ENCODE data around the gene TSTD1.

TSTD1 gene, protein sequence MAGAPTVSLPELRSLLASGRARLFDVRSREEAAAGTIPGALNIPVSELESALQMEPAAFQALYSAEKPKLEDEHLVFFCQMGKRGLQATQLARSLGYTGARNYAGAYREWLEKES

GRCh38 chr1:161038523-161039153 lies at the start of gene TSTD1:
TSS of gene TSTD1 (minus strand) at chr1:161038964. CDS start at chr1:161038889, 75 bp downstream.
- H3K9me3 ChIP-seq (ENCODE audit: control insufficient read depth, insufficient read depth, low read length): no peaks in the 10 kb centered on the region
- no CpG with 5 or more reads among the region's 54 CpGs for WGBS (ENCODE audit: insufficient coverage, insufficient read length)
- no peaks in the 10 kb centered on the region for H3K27me3 ChIP-seq (ENCODE audit: control insufficient read depth, insufficient read depth, low read length)
- H3K4me1 ChIP-seq (ENCODE audit: control insufficient read depth, insufficient read depth, low read length): no peaks in the 10 kb centered on the region
- DNase-seq (ENCODE audit: low read depth, low spot score): no peak
- H3K4me3 ChIP-seq (ENCODE audit: low read length): peak within 1 kb of the TSS; percentile 58
- peaks cover 18% of the 10 kb centered on the region for H3K36me3 ChIP-seq (ENCODE audit: control insufficient read depth, insufficient read depth, low read length)
- no peak within 1 kb of the TSS for H3K27ac ChIP-seq (ENCODE audit: low read length)

DNA sequence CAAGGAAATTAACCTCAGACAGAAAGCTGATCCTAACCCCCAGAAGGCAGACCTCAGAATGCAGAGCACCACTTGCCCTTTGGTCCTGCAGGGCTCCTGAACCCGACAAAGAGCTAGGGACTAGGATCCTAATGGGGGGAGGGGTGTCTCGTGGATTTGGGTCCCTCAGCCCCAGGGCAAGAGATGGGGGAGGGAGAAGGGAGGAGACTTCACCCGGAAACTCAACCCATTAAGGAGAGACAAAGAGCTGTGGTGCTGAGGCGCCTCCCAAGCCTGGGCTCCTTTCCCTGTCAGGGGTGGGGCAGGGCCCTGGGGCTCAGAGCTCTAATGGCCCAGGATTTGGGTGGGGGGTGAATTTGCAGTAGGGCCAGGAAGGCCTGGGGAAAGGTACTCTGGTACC lies 47.7 kb upstream of the TSTD1 start:
- Histone ChIP-seq H3K27ac (ENCODE audit: low read length) (no peak overlapping the region), H3K4me3 (ENCODE audit: low read length) (no peak overlapping the region)
- no CpG with 5 or more reads among the region's 4 CpGs for WGBS (ENCODE audit: insufficient coverage, insufficient read length)

DNA sequence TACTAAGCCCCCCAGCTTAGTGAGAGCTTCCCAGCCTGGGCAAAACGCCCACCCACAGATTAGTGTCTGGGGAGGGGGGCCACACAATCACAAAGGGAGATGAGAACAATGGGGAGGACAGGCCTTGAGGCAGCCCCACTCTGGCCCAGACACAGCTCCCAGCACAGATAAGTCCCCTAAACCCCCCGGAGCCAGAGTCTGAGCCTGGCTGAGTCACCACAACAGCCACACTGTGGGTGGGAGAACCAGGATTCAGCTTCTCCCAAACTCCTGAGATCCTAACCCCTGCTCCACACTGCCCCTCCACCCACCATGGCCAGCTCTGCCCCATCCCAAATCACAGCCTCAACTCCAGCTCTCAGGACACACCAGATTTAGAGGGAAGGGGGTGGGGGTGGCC lies 46.4 kb upstream of the TSTD1 start:
- H3K27me3 ChIP-seq (ENCODE audit: control insufficient read depth, insufficient read depth, low read length): no peaks in the 10 kb centered on the region
- no peaks in the 10 kb centered on the region for H3K36me3 ChIP-seq (ENCODE audit: control insufficient read depth, insufficient read depth, low read length)
- H3K4me1 ChIP-seq (ENCODE audit: control insufficient read depth, insufficient read depth, low read length): 0 out of 2 replicates have a peak, but pooled peaks cover 2% of the 10 kb centered on the region
- H3K4me3 ChIP-seq (ENCODE audit: low read length): no peak overlapping the region
- H3K9me3 ChIP-seq (ENCODE audit: control insufficient read depth, insufficient read depth, low read length): no peaks in the 10 kb centered on the region
- DNase-seq (ENCODE audit: low read depth, low spot score): no peak
- no CpG with 5 or more reads among the region's 2 CpGs for WGBS (ENCODE audit: insufficient coverage, insufficient read length)
- H3K27ac ChIP-seq (ENCODE audit: low read length): no peak overlapping the region

More for the DNA sequence above, 47.7 kb upstream of the TSTD1 start:
- Histone ChIP-seq H3K4me1 (ENCODE audit: control insufficient read depth, insufficient read depth, low read length) (0 out of 2 replicates have a peak, but pooled peaks cover 2% of the 10 kb centered on the region), H3K9me3 (ENCODE audit: control insufficient read depth, insufficient read depth, low read length) (no peaks in the 10 kb centered on the region), H3K27me3 (ENCODE audit: control insufficient read depth, insufficient read depth, low read length) (no peaks in the 10 kb centered on the region), H3K36me3 (ENCODE audit: control insufficient read depth, insufficient read depth, low read length) (no peaks in the 10 kb centered on the region)
- DNase-seq (ENCODE audit: low read depth, low spot score): no peak

DNA sequence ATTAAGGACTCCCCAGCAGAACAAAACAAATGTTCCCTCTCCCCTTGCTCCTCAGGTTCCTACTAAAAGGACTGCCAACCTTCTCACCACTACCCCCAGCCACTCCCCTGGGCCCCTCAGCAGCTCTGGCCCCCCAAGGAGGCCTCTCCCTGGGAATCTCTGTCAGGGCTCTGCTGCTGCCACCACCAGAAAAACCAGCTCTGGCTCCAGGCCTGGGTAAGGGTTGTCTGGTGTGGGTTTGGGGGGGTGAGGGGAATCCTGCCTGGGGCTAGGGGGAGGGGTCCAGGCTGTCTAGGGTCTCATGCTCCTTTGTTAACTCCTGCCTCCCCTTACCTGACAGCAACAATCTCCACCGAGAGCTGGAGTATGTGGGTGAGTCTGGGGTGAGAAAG lies 45.8 kb upstream of the TSTD1 start:
- Histone ChIP-seq H3K4me1 (ENCODE audit: control insufficient read depth, insufficient read depth, low read length) (0 out of 2 replicates have a peak, but pooled peaks cover 2% of the 10 kb centered on the region), H3K4me3 (ENCODE audit: low read length) (no peak overlapping the region), H3K27ac (ENCODE audit: low read length) (no peak overlapping the region), H3K36me3 (ENCODE audit: control insufficient read depth, insufficient read depth, low read length) (no peaks in the 10 kb centered on the region), H3K27me3 (ENCODE audit: control insufficient read depth, insufficient read depth, low read length) (no peaks in the 10 kb centered on the region), H3K9me3 (ENCODE audit: control insufficient read depth, insufficient read depth, low read length) (no peaks in the 10 kb centered on the region)
- no CpG with 5 or more reads among the region's 1 CpG for whole genome bisulfite sequencing (ENCODE audit: insufficient coverage, insufficient read length)
- DNase-seq (ENCODE audit: low read depth, low spot score): no peak

- 0 out of 2 replicates have a peak, but pooled peaks cover under 1% of the 10 kb centered on the region for H3K4me1 ChIP-seq (ENCODE audit: control insufficient read depth, insufficient read depth, low read length)
- H3K36me3 ChIP-seq (ENCODE audit: control insufficient read depth, insufficient read depth, low read length): no peaks in the 10 kb centered on the region
- H3K27me3 ChIP-seq (ENCODE audit: control insufficient read depth, insufficient read depth, low read length): no peaks in the 10 kb centered on the region
- H3K27ac ChIP-seq (ENCODE audit: low read length): no peak overlapping the region
- no peak for DNase-seq (ENCODE audit: low read depth, low spot score)
- WGBS (ENCODE audit: insufficient coverage, insufficient read length): no CpG with 5 or more reads among the region's 10 CpGs
- H3K4me3 ChIP-seq (ENCODE audit: low read length): no peak overlapping the region
- no peaks in the 10 kb centered on the region for H3K9me3 ChIP-seq (ENCODE audit: control insufficient read depth, insufficient read depth, low read length)
These were observed 45.2 kb upstream of the TSTD1 start for GRCh38 chr1:161083748-161084596.

- H3K4me1 ChIP-seq (ENCODE audit: control insufficient read depth, insufficient read depth, low read length): no peaks in the 10 kb centered on the region
- H3K36me3 ChIP-seq (ENCODE audit: control insufficient read depth, insufficient read depth, low read length): no peaks in the 10 kb centered on the region
- H3K27me3 ChIP-seq (ENCODE audit: control insufficient read depth, insufficient read depth, low read length): no peaks in the 10 kb centered on the region
- H3K27ac ChIP-seq (ENCODE audit: low read length): no peak overlapping the region
- no peak overlapping the region for H3K4me3 ChIP-seq (ENCODE audit: low read length)
- no peaks in the 10 kb centered on the region for H3K9me3 ChIP-seq (ENCODE audit: control insufficient read depth, insufficient read depth, low read length)
- WGBS (ENCODE audit: insufficient coverage, insufficient read length): no CpG with 5 or more reads among the region's 8 CpGs
- DNase-seq (ENCODE audit: low read depth, low spot score): no peak
These were observed 44.4 kb upstream of the TSTD1 start for GRCh38 chr1:161082996-161083747.

GRCh38 chr1:161082483-161082882 lies 43.7 kb upstream of the TSTD1 start:
- no CpG with 5 or more reads among the region's 2 CpGs for WGBS (ENCODE audit: insufficient coverage, insufficient read length)
- Histone ChIP-seq H3K36me3 (ENCODE audit: control insufficient read depth, insufficient read depth, low read length) (no peaks in the 10 kb centered on the region), H3K27ac (ENCODE audit: low read length) (no peak overlapping the region), H3K9me3 (ENCODE audit: control insufficient read depth, insufficient read depth, low read length) (no peaks in the 10 kb centered on the region), H3K4me3 (ENCODE audit: low read length) (no peak overlapping the region), H3K4me1 (ENCODE audit: control insufficient read depth, insufficient read depth, low read length) (no peaks in the 10 kb centered on the region), H3K27me3 (ENCODE audit: control insufficient read depth, insufficient read depth, low read length) (no peaks in the 10 kb centered on the region)
- no peak for DNase-seq (ENCODE audit: low read depth, low spot score)

GRCh38 chr1:161081519-161081918 lies 42.8 kb upstream of the TSTD1 start:
- H3K36me3 ChIP-seq (ENCODE audit: control insufficient read depth, insufficient read depth, low read length): no peaks in the 10 kb centered on the region
- no peaks in the 10 kb centered on the region for H3K9me3 ChIP-seq (ENCODE audit: control insufficient read depth, insufficient read depth, low read length)
- no peaks in the 10 kb centered on the region for H3K27me3 ChIP-seq (ENCODE audit: control insufficient read depth, insufficient read depth, low read length)
- no peak overlapping the region for H3K4me3 ChIP-seq (ENCODE audit: low read length)
- H3K27ac ChIP-seq (ENCODE audit: low read length): no peak overlapping the region
- WGBS (ENCODE audit: insufficient coverage, insufficient read length): no CpG with 5 or more reads among the region's 5 CpGs
- no peak for DNase-seq (ENCODE audit: low read depth, low spot score)
- H3K4me1 ChIP-seq (ENCODE audit: control insufficient read depth, insufficient read depth, low read length): no peaks in the 10 kb centered on the region

- no CpG with 5 or more reads among the region's 5 CpGs for WGBS (ENCODE audit: insufficient coverage, insufficient read length)
- no peak for DNase-seq (ENCODE audit: low read depth, low spot score)
- H3K27me3 ChIP-seq (ENCODE audit: control insufficient read depth, insufficient read depth, low read length): no peaks in the 10 kb centered on the region
- H3K9me3 ChIP-seq (ENCODE audit: control insufficient read depth, insufficient read depth, low read length): no peaks in the 10 kb centered on the region
- no peak overlapping the region for H3K4me3 ChIP-seq (ENCODE audit: low read length)
- H3K4me1 ChIP-seq (ENCODE audit: control insufficient read depth, insufficient read depth, low read length): no peaks in the 10 kb centered on the region
- no peak overlapping the region for H3K27ac ChIP-seq (ENCODE audit: low read length)
- no peaks in the 10 kb centered on the region for H3K36me3 ChIP-seq (ENCODE audit: control insufficient read depth, insufficient read depth, low read length)
These were observed 42.0 kb upstream of the TSTD1 start for GRCh38 chr1:161080441-161081405.
